ENCODE data around the gene SIX6.

SIX6 gene

GRCh38 chr14:60506985-60507829, 1.7 kb upstream of the SIX6 start:
- H3K36me3 Mint-ChIP-seq = peaks cover 4% of the 10 kb centered on the region
- no peak overlapping the region for H3K4me3 Mint-ChIP-seq
- peaks cover 6% of the 10 kb centered on the region for H3K4me1 Mint-ChIP-seq
- peaks cover 86% of the 10 kb centered on the region for H3K27me3 Mint-ChIP-seq
- no peaks in the 10 kb centered on the region for H3K9me3 Mint-ChIP-seq
- peak overlapping the region; percentile 3 for H3K27ac Mint-ChIP-seq
- CTCF ChIA-PET = interaction anchor here (1.5 kb wide), 1 partner anchor 175 kb away, joined by 3 read pairs; no protein-coding TSS in a partner anchor
- no peak for DNase-seq

- Mint-ChIP-seq H3K36me3 (peaks cover 6% of the 10 kb centered on the region), H3K9me3 (no peaks in the 10 kb centered on the region), H3K27me3 (peaks cover 86% of the 10 kb centered on the region), H3K4me3 (no peak overlapping the region), H3K4me1 (peaks cover 6% of the 10 kb centered on the region), H3K27ac (no peak overlapping the region)
- CTCF ChIA-PET = interaction anchor here (1.2 kb wide), 1 partner anchor 21 kb away, joined by 3 read pairs; no protein-coding TSS in a partner anchor
- DNase-seq = no peak
Measured at GRCh38 chr14:60508363-60508706, 611 bp upstream of the SIX6 start.

GRCh38 chr14:60509438-60510253, 700 bp downstream of the SIX6 start:
- H3K27ac Mint-ChIP-seq = peak overlapping the region; percentile 14
- H3K9me3 Mint-ChIP-seq = no peaks in the 10 kb centered on the region
- CTCF ChIA-PET = interaction anchor here (0.7 to 0.9 kb wide), 2 partner anchors 14 to 141 kb away, joined by 3 to 4 read pairs; no protein-coding TSS in a partner anchor
- no peak for DNase-seq
- peak overlapping the region; percentile 12 for H3K4me3 Mint-ChIP-seq
- peaks cover 91% of the 10 kb centered on the region for H3K27me3 Mint-ChIP-seq
- peaks cover 6% of the 10 kb centered on the region for H3K36me3 Mint-ChIP-seq
- H3K4me1 Mint-ChIP-seq = peaks cover 9% of the 10 kb centered on the region

GRCh38 chr14:60510254-60510950, 1.5 kb downstream of the SIX6 start:
- no peaks in the 10 kb centered on the region for H3K9me3 Mint-ChIP-seq
- no peak overlapping the region for H3K27ac Mint-ChIP-seq
- H3K36me3 Mint-ChIP-seq = peaks cover 6% of the 10 kb centered on the region
- no peak for DNase-seq
- H3K4me3 Mint-ChIP-seq = no peak overlapping the region
- H3K4me1 Mint-ChIP-seq = peaks cover 12% of the 10 kb centered on the region
- CTCF ChIA-PET = no interaction called here
- peaks cover 98% of the 10 kb centered on the region for H3K27me3 Mint-ChIP-seq

- CTCF ChIA-PET = no interaction called here
- peaks cover 14% of the 10 kb centered on the region for H3K4me1 Mint-ChIP-seq
- H3K27me3 Mint-ChIP-seq = peaks cover 98% of the 10 kb centered on the region
- no peak for DNase-seq
- H3K4me3 Mint-ChIP-seq = no peak overlapping the region
- no peak overlapping the region for H3K27ac Mint-ChIP-seq
- H3K9me3 Mint-ChIP-seq = no peaks in the 10 kb centered on the region
- peaks cover 6% of the 10 kb centered on the region for H3K36me3 Mint-ChIP-seq
Measured at GRCh38 chr14:60510951-60511599, 2.1 kb downstream of the SIX6 start.

DNA sequence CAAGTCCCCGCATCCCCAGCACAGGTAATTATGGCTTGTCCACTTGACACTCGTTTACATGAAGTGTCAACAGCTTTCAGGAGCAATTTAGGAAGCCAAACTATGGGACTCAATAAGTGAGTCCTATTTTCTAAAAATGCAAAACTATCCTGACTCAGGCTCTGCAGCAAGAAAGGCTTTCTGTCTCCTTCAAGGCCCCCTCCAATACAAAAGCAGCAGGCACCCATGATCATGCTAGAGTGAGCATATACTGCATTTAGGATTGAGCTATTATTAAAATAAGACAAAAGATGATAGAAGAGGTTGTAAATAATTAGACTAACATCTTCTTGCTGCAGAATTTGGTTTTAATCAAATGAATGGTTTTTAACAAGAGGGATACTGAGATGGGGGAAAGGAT, 3.2 kb downstream of the SIX6 start:
- peaks cover 98% of the 10 kb centered on the region for H3K27me3 Mint-ChIP-seq
- H3K36me3 Mint-ChIP-seq = peaks cover 6% of the 10 kb centered on the region
- peaks cover 17% of the 10 kb centered on the region for H3K4me1 Mint-ChIP-seq
- CTCF ChIA-PET = no interaction called here
- H3K4me3 Mint-ChIP-seq = no peak overlapping the region
- H3K27ac Mint-ChIP-seq = no peak overlapping the region
- no peaks in the 10 kb centered on the region for H3K9me3 Mint-ChIP-seq
- DNase-seq = no peak

DNA sequence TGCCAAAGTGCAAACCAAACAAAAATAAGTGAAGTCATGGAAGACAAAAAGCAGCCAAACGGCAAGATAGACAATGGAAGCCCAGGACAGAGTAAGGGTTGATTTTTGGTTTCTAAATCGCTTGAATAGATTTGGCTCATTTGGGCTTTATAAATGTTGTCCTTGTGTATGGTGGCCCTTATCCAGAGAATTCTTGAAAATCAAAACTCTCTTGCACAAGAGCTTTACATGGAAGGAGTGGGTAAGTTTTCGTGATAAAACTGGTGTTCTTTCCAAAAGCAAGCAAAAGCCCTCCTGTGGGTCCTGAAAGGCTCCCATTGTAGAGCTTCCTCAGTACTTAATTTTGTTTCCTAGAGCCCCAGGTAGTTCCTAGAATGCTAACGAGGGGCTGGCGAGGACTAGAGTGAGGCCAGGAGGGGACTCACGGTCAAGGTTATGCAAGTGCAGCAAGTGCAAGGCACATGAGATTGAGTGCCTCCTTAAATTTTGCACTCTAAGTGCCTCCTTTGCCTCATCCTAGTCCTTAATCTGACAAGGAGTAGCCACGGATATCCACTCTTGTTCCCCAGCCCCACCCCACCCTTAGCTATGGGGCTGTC, 4.1 kb downstream of the SIX6 start:
- peaks cover 1% of the 10 kb centered on the region for H3K36me3 Mint-ChIP-seq
- H3K27ac Mint-ChIP-seq = no peak overlapping the region
- peaks cover 97% of the 10 kb centered on the region for H3K27me3 Mint-ChIP-seq
- CTCF ChIA-PET = no interaction called here
- peaks cover 17% of the 10 kb centered on the region for H3K4me1 Mint-ChIP-seq
- no peak for DNase-seq
- H3K4me3 Mint-ChIP-seq = no peak overlapping the region
- no peaks in the 10 kb centered on the region for H3K9me3 Mint-ChIP-seq

DNA sequence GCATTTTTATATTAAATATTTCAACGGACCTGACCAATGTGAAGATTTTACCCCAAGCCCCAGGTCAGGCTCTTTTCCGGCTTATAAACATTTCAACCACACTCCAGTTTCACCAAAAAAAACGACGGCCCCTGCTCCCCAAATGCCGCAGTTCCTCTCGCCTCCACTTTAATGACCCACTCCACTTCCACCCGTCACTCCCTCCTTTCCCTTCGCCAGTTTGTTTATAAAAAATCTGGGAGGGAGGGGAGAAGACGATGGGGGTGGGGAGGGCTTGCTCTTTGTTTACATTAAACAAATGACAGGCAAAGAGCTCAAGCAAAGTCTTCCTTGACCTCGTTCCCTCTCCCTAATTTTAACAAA, 5.4 kb downstream of the SIX6 start:
- no peak overlapping the region for H3K27ac Mint-ChIP-seq
- peaks cover 16% of the 10 kb centered on the region for H3K4me1 Mint-ChIP-seq
- H3K9me3 Mint-ChIP-seq = no peaks in the 10 kb centered on the region
- CTCF ChIA-PET = interaction anchor here (0.5 kb wide), 1 partner anchor 113 kb away, joined by 4 read pairs; no protein-coding TSS in a partner anchor
- no peak for DNase-seq
- H3K27me3 Mint-ChIP-seq = peaks cover 84% of the 10 kb centered on the region
- peaks cover 1% of the 10 kb centered on the region for H3K36me3 Mint-ChIP-seq
- no peak overlapping the region for H3K4me3 Mint-ChIP-seq

- H3K4me1 Mint-ChIP-seq = peaks cover 12% of the 10 kb centered on the region
- H3K36me3 Mint-ChIP-seq = peaks cover 1% of the 10 kb centered on the region
- H3K27ac Mint-ChIP-seq = peak overlapping the region; percentile 68
- H3K27me3 Mint-ChIP-seq = peaks cover 79% of the 10 kb centered on the region
- H3K9me3 Mint-ChIP-seq = no peaks in the 10 kb centered on the region
- no peak overlapping the region for H3K4me3 Mint-ChIP-seq
- DNase-seq = no peak
- CTCF ChIA-PET = no interaction called here
Measured at GRCh38 chr14:60514741-60515491, 6.0 kb downstream of the SIX6 start.

DNA sequence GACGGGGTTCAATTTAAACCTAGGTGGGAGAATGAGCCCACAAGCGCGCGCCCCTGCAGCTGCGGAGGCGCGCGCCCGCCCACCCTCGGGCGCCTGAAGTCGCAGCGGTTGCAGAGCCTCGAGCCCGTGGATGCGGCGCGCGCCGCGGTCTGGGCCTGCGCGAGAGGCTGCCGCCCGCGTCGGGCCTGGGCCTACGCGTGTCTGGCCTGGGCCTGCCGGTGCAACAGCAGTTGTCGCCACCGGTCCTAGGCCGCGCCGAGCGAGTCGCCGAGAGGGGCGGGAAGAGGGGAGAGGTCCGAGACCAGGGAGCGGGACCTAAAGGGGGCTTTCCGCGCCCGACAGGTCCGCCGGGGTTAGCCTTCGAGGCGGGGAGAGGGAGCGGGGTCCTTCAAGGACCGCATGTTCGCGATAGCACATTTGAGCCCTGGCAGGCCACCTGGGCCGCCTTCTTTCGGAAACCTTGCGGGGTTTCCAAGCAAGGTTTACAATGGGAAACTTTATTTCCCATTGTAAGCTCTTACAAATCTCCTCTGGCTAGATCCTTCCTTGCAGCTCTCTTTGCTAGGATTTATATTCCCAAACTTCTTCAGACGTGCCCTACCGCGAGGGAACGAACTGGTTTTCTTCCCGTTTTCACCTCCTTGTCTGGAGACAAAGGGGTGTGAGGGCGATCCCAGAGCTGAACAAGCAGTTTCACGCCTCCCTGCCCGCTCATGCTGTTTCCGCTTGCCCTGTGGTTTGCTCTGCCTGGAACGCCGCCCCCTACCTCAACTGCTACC, 6.8 kb downstream of the SIX6 start:
- H3K36me3 Mint-ChIP-seq = peaks cover 1% of the 10 kb centered on the region
- H3K27me3 Mint-ChIP-seq = peaks cover 77% of the 10 kb centered on the region
- no peak for DNase-seq
- H3K4me3 Mint-ChIP-seq = no peak overlapping the region
- no peaks in the 10 kb centered on the region for H3K9me3 Mint-ChIP-seq
- peak overlapping the region; percentile 73 for H3K27ac Mint-ChIP-seq
- CTCF ChIA-PET = no interaction called here
- peaks cover 11% of the 10 kb centered on the region for H3K4me1 Mint-ChIP-seq

DNA sequence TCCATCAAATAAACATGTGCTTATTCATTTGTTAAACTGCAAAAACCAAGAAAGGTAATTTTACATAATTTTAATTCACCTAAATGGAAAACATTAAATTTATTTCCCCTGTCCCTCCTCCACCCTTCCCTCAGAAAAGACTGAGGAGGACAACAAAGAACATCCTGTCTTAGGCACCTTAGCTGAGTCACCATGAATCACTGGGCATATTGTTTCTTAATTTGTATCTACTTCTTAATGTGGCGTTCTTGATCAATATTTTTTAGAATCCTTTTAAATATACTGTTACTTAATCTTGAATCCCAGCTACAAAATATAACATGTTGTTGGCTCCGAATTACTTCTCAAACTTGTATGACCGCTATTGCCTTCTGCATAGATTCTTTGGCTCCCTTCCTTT, 23.5 kb downstream of the SIX6 start:
- CTCF ChIA-PET = no interaction called here
- H3K27ac Mint-ChIP-seq = no peak overlapping the region

GRCh38 chr14:60537663-60538062, 28.7 kb downstream of the SIX6 start:
- H3K9me3 Mint-ChIP-seq = peaks cover 4% of the 10 kb centered on the region
- DNase-seq = no peak
- no peaks in the 10 kb centered on the region for H3K4me1 Mint-ChIP-seq
- H3K27ac Mint-ChIP-seq = no peak overlapping the region
- no peak overlapping the region for H3K4me3 Mint-ChIP-seq
- peaks cover 5% of the 10 kb centered on the region for H3K27me3 Mint-ChIP-seq
- no peaks in the 10 kb centered on the region for H3K36me3 Mint-ChIP-seq
- CTCF ChIA-PET = no interaction called here

More for the DNA sequence above, 23.5 kb downstream of the SIX6 start:
- Mint-ChIP-seq H3K36me3 (no peaks in the 10 kb centered on the region), H3K4me1 (no peaks in the 10 kb centered on the region), H3K9me3 (peaks cover 1% of the 10 kb centered on the region), H3K4me3 (no peak overlapping the region), H3K27me3 (peaks cover 9% of the 10 kb centered on the region)
- no peak for DNase-seq

All from activated naive CD4-positive, alpha-beta T cell treated with anti-CD3 and anti-CD28 coated beads, Interleukin-2, amount 10 ng/mL, durations not matched to agents 7 days and 5 days (primary cell).